Measurements from ENCODE around the gene VCAN. TPM values are rescaled to one million over a fixed set of nuclear protein-coding genes. Genes with fewer than 3 reads are reported as not detected.

Gene VCAN
- polyA plus RNA-seq, 1 donor from 2014 or later: 1,185 TPM

DNA sequence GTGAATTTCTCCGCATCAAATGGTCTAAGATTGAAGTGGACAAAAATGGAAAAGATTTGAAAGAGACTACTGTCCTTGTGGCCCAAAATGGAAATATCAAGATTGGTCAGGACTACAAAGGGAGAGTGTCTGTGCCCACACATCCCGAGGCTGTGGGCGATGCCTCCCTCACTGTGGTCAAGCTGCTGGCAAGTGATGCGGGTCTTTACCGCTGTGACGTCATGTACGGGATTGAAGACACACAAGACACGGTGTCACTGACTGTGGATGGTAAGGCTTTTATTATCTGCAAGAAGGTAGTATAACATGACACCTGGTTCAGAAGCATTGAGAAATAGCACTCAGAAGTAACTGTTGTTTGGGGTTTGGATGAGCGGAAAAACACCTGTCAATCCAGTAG, 18.7 kb downstream of the VCAN start:
- no peaks in the 10 kb centered on the region for H3K27me3 ChIP-seq (ENCODE audit: insufficient read depth, low read depth, low read length)
- H3K79me2 ChIP-seq (replicated peaks; ENCODE audit: insufficient read depth, low read length): peaks cover 100% of the 10 kb centered on the region
- peaks cover 13% of the 10 kb centered on the region for H3F3A ChIP-seq (ENCODE audit: insufficient read depth, low read length, poor library complexity, severe bottlenecking)
- H3K4me2 ChIP-seq (ENCODE audit: low read length): peak overlapping the region; percentile 76
- peaks cover 95% of the 10 kb centered on the region for H4K20me1 ChIP-seq (ENCODE audit: insufficient read depth)
- H3K9me2 ChIP-seq (ENCODE audit: insufficient read depth, low read length): no peaks in the 10 kb centered on the region
- peak overlapping the region; percentile 47 for H3K9ac ChIP-seq (ENCODE audit: low read length)
- no peak overlapping the region for H2AFZ ChIP-seq (ENCODE audit: low read depth, low read length)
- TF ChIP-seq, protein P1, sequence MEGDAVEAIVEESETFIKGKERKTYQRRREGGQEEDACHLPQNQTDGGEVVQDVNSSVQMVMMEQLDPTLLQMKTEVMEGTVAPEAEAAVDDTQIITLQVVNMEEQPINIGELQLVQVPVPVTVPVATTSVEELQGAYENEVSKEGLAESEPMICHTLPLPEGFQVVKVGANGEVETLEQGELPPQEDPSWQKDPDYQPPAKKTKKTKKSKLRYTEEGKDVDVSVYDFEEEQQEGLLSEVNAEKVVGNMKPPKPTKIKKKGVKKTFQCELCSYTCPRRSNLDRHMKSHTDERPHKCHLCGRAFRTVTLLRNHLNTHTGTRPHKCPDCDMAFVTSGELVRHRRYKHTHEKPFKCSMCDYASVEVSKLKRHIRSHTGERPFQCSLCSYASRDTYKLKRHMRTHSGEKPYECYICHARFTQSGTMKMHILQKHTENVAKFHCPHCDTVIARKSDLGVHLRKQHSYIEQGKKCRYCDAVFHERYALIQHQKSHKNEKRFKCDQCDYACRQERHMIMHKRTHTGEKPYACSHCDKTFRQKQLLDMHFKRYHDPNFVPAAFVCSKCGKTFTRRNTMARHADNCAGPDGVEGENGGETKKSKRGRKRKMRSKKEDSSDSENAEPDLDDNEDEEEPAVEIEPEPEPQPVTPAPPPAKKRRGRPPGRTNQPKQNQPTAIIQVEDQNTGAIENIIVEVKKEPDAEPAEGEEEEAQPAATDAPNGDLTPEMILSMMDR (IDR thresholded peaks at IDR 0.05; ENCODE audit: poor library complexity, severe bottlenecking): no peak
- TF ChIP-seq EP300 (conservative IDR thresholded peaks at IDR 0.05; ENCODE audit: poor library complexity, severe bottlenecking) (no peak), RAD21 (conservative IDR thresholded peaks at IDR 0.05) (no peak), POLR2AphosphoS5 (IDR thresholded peaks at IDR 0.05) (peak; percentile 39), EZH2 (IDR thresholded peaks at IDR 0.05; ENCODE audit: borderline replicate concordance, insufficient read depth, low read length, poor library complexity, severe bottlenecking) (no peak), MXI1 (conservative IDR thresholded peaks at IDR 0.05; ENCODE audit: poor library complexity, severe bottlenecking) (no peak)
- peak overlapping the region; percentile 99 for H3K27ac ChIP-seq (ENCODE audit: low read length)
- H3K4me3 ChIP-seq (ENCODE audit: low read length): peak overlapping the region; percentile 84
- H3K36me3 ChIP-seq (ENCODE audit: insufficient read depth, low read length): peaks cover 51% of the 10 kb centered on the region
- no peaks in the 10 kb centered on the region for H3K9me3 ChIP-seq (ENCODE audit: low read length)

DNA sequence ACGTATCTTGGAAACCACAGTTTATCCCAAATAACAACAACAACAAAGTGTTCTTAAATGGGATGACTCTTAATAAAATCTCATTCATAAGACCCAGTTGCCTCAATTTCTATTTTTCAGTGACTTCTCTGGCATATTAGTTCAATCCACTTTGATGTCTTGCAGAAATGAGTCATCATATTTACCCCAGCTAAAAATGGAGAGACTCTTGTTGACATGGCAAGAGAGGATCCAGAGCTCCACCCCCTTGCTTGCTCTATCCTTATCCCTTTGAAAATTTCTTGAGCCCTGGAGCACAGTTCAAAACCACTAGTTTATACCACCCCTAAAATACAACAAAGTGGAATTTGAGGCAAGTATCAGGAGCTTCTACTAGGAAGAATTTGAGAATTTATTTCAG, 20.8 kb downstream of the VCAN start:
- TF ChIP-seq, protein P2, sequence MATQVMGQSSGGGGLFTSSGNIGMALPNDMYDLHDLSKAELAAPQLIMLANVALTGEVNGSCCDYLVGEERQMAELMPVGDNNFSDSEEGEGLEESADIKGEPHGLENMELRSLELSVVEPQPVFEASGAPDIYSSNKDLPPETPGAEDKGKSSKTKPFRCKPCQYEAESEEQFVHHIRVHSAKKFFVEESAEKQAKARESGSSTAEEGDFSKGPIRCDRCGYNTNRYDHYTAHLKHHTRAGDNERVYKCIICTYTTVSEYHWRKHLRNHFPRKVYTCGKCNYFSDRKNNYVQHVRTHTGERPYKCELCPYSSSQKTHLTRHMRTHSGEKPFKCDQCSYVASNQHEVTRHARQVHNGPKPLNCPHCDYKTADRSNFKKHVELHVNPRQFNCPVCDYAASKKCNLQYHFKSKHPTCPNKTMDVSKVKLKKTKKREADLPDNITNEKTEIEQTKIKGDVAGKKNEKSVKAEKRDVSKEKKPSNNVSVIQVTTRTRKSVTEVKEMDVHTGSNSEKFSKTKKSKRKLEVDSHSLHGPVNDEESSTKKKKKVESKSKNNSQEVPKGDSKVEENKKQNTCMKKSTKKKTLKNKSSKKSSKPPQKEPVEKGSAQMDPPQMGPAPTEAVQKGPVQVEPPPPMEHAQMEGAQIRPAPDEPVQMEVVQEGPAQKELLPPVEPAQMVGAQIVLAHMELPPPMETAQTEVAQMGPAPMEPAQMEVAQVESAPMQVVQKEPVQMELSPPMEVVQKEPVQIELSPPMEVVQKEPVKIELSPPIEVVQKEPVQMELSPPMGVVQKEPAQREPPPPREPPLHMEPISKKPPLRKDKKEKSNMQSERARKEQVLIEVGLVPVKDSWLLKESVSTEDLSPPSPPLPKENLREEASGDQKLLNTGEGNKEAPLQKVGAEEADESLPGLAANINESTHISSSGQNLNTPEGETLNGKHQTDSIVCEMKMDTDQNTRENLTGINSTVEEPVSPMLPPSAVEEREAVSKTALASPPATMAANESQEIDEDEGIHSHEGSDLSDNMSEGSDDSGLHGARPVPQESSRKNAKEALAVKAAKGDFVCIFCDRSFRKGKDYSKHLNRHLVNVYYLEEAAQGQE (IDR thresholded peaks at IDR 0.05; ENCODE audit: borderline replicate concordance): peak; percentile 26
- TF ChIP-seq EZH2 (IDR thresholded peaks at IDR 0.05; ENCODE audit: borderline replicate concordance, insufficient read depth, low read length, poor library complexity, severe bottlenecking): no peak
- peak; percentile 1 for TF ChIP-seq POLR2AphosphoS5 (IDR thresholded peaks at IDR 0.05)
- Histone ChIP-seq H2AFZ (ENCODE audit: low read depth, low read length) (no peak overlapping the region), H3K4me2 (ENCODE audit: low read length) (peak overlapping the region; percentile 56), H3K4me3 (ENCODE audit: low read length) (peak overlapping the region; percentile 84), H3K27me3 (ENCODE audit: insufficient read depth, low read depth, low read length) (no peaks in the 10 kb centered on the region), H3K79me2 (replicated peaks; ENCODE audit: insufficient read depth, low read length) (peaks cover 100% of the 10 kb centered on the region), H3K36me3 (ENCODE audit: insufficient read depth, low read length) (peaks cover 46% of the 10 kb centered on the region), H3K9me3 (ENCODE audit: low read length) (no peaks in the 10 kb centered on the region), H3K9me2 (ENCODE audit: insufficient read depth, low read length) (no peaks in the 10 kb centered on the region), H4K20me1 (ENCODE audit: insufficient read depth) (peaks cover 95% of the 10 kb centered on the region), H3K27ac (ENCODE audit: low read length) (peak overlapping the region; percentile 99), H3K9ac (ENCODE audit: low read length) (peak overlapping the region; percentile 34), H3F3A (ENCODE audit: insufficient read depth, low read length, poor library complexity, severe bottlenecking) (peaks cover 9% of the 10 kb centered on the region)

DNA sequence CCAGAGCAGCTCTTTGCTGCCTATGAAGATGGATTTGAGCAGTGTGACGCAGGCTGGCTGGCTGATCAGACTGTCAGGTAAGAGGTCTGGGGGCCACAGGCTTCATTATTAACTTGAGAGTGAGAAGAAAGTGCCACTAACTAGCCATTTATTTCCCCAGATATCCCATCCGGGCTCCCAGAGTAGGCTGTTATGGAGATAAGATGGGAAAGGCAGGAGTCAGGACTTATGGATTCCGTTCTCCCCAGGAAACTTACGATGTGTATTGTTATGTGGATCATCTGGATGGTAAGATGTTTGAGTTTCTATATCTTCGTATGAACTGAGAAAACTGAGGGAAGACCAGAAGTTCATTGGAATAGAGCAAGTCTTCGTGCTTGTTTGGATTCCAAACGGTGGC, 22.1 kb downstream of the VCAN start:
- Histone ChIP-seq H3K36me3 (ENCODE audit: insufficient read depth, low read length) (peaks cover 59% of the 10 kb centered on the region), H3F3A (ENCODE audit: insufficient read depth, low read length, poor library complexity, severe bottlenecking) (peaks cover 3% of the 10 kb centered on the region), H3K79me2 (replicated peaks; ENCODE audit: insufficient read depth, low read length) (peaks cover 100% of the 10 kb centered on the region), H3K9me2 (ENCODE audit: insufficient read depth, low read length) (no peaks in the 10 kb centered on the region), H4K20me1 (ENCODE audit: insufficient read depth) (peaks cover 97% of the 10 kb centered on the region), H3K4me2 (ENCODE audit: low read length) (peak overlapping the region; percentile 56), H3K27me3 (ENCODE audit: insufficient read depth, low read depth, low read length) (no peaks in the 10 kb centered on the region), H3K27ac (ENCODE audit: low read length) (peak overlapping the region; percentile 99), H2AFZ (ENCODE audit: low read depth, low read length) (no peak overlapping the region), H3K4me3 (ENCODE audit: low read length) (peak overlapping the region; percentile 84), H3K9ac (ENCODE audit: low read length) (peak overlapping the region; percentile 22), H3K9me3 (ENCODE audit: low read length) (no peaks in the 10 kb centered on the region)
- TF ChIP-seq, protein P2 (IDR thresholded peaks at IDR 0.05; ENCODE audit: borderline replicate concordance): no peak
- TF ChIP-seq TAF1 (IDR thresholded peaks at IDR 0.05; ENCODE audit: low read depth) (no peak), EZH2 (IDR thresholded peaks at IDR 0.05; ENCODE audit: borderline replicate concordance, insufficient read depth, low read length, poor library complexity, severe bottlenecking) (no peak), POLR2AphosphoS5 (IDR thresholded peaks at IDR 0.05) (no peak), SMC3 (conservative IDR thresholded peaks at IDR 0.05; ENCODE audit: poor library complexity) (no peak), MXI1 (conservative IDR thresholded peaks at IDR 0.05; ENCODE audit: poor library complexity, severe bottlenecking) (no peak), EP300 (conservative IDR thresholded peaks at IDR 0.05; ENCODE audit: poor library complexity, severe bottlenecking) (no peak), RAD21 (conservative IDR thresholded peaks at IDR 0.05) (no peak)

Measured in neural cell (in vitro differentiated cells).